Hematopoietic multipotent progenitor cell treated with erythropoietin and hydrocortisone succinate and interleukin-3 and kit ligand, for 15 days (in vitro differentiated cells): ENCODE data around the gene ITLN2.
"Not testable (repeated sequence)": the region's sequence is repeated elsewhere in the genome, so short reads cannot be mapped to it uniquely, and the experiment has no call there.

ENCODE experiments used
- DNase-seq: peaks from one replicate; pipeline ENCODE4 v3.0.0-alpha.2; 2015; ENCODE audit warnings: low spot score

ITLN2 gene

DNA sequence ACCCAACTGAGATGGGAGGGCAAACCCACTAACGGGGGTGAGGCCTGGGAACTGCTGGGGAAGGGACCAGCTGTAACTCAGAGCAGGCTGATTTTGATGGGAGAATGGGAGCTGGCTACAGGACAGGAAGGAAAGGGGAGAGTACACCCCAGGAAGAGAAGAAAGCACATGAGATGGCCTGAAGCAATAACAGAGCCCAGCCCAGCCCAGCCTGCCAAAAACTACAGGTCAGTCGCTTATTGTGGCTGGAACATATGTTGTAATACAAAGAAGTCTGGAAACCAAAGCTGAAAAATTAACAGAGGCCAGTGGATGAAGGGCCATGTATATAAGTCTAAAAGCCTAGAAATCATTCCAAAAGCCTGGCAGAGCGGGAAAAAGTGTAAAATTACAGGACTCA lies 1.6 kb downstream of the ITLN2 start:
- no peak for DNase-seq

- DNase-seq, result no peak
Observed at GRCh38 chr1:160952129-160952510, 2.5 kb downstream of the ITLN2 start.

DNA sequence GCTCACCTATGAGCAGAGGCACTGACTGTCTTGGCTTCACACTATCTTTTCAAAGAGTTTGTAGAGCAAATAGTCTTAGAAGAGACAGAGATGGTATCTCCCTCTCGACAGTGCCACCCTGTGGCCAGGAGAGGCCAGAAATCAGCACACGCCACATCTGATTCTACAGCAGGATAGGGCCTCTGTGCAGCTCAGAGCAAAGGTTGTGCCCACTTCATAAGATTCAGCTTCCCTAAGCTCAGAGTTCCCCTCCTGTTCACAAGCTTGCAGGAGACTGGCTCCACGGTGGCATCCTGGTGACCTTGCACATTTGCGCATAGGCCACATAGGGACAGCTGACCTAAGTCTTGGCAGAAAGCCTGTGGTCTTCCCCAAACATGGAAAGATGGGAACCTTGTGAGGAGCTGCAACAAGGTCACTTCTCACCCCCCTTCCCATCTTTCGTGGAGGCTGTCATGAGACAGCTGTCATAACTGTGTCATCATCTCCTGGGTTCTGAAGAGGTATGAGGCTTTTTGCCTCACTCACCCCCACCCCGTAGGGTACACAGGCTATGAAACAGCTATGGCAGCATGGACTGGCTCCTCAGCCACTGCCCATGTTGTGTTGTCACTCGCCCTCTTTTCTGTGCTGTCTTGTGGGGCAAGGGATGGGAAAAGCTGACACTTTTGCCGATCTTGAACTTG lies 3.0 kb downstream of the ITLN2 start:
- peak; percentile 79 for DNase-seq

DNA sequence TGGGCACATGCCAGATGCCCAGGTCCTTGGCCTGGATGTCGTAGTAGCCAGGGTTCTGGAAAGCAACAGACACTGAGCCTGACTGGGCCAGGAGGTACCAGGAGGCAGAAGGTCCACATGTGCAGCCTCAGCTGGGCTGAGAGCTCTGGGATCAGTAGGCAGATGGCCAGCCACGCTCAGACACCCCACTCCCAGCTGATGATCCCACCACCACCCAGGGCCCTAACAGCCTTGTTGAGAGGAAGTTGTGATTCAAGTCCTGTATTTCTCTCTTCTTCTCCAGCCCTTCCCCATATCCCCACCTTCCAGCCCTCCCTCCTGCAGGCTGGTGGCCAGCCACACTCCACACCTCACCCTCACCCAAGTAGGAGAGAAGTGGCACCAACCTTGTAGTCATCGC lies 4.0 kb downstream of the ITLN2 start:
- DNase-seq, result no peak

GRCh38 chr1:160949881-160950280 lies 4.7 kb downstream of the ITLN2 start:
- DNase-seq, result no peak

DNA sequence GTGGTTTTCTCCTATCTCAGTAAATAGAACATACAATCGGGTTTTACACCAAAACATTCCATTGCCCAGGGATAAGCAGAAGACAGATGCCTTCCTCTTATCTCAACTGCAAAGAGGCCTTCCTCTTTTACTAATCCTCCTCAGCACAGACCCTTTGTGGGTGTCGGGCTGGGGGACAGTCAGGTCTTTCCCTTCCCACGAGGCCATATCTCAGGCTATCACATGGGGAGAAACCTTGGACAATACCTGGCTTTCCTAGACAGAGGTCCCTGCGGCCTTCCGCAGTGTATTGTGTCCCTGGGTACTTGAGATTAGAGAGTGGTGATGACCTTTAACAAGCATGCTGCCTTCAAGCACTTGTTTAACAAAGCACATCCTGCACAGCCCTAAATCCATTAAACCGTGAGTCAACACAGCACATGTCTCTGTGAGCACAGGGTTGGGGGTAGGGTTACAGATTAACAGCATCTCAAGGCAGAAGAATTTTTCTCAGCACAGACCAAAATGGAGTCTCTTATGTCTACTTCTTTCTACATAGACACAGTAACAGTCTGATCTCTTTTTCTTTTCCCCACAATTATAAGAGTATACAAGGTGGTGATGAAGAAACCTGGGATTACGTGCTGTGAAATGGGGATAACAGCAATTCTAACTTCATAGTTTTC lies 5.3 kb downstream of the ITLN2 start:
- not testable (repeated sequence) for DNase-seq

- DNase-seq, result peak; percentile 23
Observed at GRCh38 chr1:160947174-160947759, 7.3 kb downstream of the ITLN2 start.

DNA sequence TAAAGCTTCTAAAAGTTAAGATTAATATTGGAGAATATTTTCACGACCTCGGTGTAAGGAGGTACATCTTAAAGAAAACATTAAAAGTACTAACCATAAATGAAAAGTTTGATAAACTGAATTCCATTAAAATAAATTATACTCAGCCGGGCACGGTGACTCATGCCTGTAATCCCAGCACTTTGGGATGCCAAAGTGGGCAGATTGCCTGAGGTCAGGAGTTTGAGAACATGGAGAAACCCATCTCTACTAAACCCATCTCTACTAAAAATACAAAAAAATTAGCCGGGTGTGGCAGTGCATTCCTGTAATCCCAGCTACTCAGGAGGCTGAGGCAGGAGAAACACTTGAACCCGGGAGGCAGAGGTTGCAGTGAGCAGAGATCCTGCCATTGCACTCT lies 8.7 kb downstream of the ITLN2 start:
- DNase-seq, result not testable (repeated sequence)

GRCh38 chr1:160945079-160945478 lies 9.5 kb downstream of the ITLN2 start:
- peak; percentile 65 for DNase-seq

GRCh38 chr1:160942926-160943325 lies 11.7 kb downstream of the ITLN2 start:
- DNase-seq, result peak; percentile 38

GRCh38 chr1:160936666-160937065 lies 17.9 kb downstream of the ITLN2 start:
- DNase-seq, result not testable (repeated sequence)

DNA sequence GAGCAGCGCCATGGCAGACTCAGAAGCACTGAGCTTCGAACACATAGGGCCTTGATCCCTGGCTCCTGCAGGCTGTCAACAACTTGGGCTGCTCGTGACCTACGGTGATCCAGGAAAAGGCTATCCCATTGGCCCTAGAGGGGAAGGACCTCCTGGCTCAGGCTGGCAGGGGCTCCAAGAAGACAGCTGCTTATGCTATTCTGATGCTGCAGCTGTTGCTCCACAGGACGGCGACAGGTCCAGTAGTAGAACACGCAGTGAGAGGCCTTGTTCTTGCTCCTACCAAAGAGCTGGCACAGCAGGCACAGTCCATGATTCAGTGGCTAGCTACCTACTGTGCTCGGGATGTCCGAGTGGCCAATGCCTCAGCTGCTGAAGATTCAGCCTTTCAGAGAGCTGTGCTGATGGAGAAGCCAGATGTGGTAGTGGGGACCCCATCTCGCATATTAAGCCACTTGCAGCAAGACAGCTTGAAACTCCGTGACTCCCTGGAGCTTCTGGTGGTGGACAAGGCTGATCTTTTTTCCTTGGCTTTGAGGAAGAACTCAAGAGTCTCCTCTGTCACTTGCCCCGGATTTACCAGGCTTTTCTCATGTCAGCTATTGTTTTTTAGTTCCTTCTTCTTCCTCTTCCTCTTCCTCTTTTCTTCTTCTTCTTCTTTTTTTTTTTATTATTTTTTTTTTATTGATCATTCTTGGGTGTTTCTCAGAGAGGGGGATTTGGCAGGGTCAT lies 18.9 kb downstream of the ITLN2 start:
- no peak for DNase-seq

- not testable (repeated sequence) for DNase-seq
Observed at GRCh38 chr1:160933305-160933704, 21.3 kb downstream of the ITLN2 start.

GRCh38 chr1:160925652-160926244 lies 28.9 kb downstream of the ITLN2 start:
- no peak for DNase-seq

DNA sequence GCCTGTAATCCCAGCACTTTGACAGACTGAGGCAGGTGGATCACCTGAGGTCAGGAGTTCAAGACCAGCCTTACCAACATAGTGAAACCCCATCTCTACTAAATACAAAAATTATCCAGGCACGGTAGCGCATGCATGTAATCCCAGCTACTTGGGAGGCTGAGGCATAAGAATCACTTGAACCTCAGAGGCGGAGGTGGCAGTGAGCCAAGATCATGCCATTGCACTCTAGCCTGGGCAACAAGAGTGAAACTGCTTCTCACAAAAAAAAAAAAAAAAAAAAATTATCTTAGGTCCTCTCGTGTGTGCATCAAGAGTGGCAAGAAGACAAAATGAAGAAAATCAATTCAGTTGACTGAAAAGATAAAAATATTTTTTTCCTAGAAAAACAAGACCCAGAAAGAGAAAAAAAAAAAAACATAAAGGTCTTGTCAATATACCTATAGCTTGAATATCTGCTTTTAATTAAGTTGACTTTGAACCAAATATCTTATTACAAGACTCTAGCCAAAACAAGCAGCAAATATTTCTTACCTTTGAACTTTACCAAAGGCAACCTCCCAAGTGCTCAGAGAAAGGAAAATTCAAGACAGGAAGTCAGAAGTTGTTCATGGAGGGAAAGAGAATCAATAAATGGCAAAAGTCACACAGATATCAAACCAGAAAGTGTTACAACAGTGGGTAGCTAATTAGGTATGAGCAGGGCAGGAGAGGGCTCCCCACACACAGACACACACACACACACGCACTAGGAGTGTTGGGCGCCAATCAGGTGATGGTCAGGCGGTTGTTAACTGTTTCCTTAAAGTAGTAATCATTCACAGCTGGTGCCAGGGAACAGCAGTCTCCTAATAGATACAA lies 29.6 kb downstream of the ITLN2 start:
- DNase-seq, result no peak

DNA sequence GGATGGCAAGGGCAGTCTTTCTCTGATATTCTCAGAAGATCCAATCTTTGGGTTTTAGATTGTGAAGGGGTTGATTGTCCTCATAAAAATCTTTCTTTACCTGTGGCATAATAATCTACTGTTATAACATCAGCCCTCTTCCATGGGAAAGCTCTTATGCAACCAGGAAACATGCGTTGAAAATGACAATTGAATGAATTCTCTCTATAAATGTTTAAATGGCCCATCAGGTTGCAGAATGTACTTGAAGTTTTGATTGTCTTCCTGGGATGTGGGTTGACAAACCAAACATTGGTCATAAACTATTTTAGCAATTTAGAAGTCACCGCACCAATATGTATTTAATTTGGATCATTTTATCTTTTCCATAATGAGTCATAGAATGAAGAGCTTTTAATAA lies 37.9 kb downstream of the ITLN2 start:
- DNase-seq, result no peak

DNA sequence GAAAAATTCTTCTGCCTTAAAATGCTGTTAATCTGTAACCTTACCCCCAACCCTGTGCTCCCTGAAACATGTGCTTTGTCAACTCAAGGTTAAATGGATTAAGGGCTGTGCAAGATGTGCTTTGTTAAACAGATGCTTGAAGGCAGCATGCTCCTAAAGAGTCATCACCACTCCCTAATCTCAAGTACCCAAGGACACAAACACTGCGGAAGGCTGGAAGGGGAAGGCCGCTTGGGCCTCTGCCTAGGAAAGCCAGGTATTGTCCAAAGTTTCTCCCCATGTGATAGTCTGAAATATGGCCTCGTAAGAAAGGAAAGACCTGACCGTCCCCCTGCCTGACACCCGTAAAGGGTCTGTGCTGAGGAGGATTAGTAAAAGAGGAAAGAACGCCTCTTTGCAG lies 41.4 kb downstream of the ITLN2 start:
- DNase-seq, result not testable (repeated sequence)

- DNase-seq, result no peak
Observed at GRCh38 chr1:160911925-160912324, 42.7 kb downstream of the ITLN2 start.

GRCh38 chr1:160911441-160911840 lies 43.2 kb downstream of the ITLN2 start:
- peak; percentile 41 for DNase-seq

DNA sequence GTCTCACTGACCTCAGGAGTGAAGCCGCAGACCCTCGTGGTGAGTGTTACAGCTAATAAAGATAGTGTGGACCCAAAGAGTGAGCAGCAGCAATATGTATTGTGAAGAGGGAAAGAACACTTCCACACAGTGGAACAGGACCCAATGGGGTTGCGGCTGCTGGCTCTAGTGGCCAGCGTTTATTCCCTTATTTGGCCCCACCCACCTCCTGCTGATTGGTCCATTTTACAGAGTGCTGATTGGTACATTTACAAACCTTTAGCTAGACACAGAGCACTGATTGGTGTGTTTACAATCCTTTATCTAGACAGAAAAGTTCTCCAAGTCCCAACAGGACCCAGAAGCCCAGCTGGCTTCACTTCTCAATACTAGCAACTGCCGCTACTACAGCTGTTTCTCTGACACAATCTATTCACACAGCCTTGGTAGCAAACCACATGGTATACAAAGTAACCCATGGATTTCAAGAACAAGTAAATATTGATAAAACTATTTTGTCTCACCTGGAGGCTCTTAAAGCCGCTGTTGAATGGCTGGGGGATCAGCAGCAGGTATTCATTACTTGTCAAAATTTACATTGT lies 44.3 kb downstream of the ITLN2 start:
- DNase-seq, result no peak

DNA sequence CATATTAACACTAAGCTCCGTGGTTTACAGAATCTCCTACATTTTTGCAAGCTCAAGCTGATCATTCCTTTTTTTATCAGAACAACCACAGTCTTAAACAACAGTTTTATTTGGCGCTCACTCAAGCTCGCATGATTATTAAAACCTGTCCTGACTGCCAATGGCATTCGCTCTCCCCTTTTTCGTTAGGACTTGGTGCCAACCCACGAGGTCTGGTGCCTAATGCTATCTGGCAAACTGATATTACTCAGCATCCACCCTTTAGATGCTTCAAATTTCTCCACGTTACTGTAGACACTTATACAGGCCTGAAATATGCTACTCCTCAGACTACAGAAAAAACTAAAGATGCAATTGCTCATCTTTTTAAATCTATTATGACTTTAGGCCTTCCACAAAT lies 46.6 kb downstream of the ITLN2 start:
- peak; percentile 82 for DNase-seq
